NT2/D1 (cell line): ENCODE data around the gene CHMP4B.

Source experiments
- YY1 ChIP-seq: IDR thresholded peaks from 2 replicates; pipeline ENCODE4 v1.6.1; 2011; ENCODE audit not compliant: insufficient read length, insufficient read depth
- ZNF274 ChIP-seq: IDR thresholded peaks from 2 replicates; pipeline ENCODE4 v1.6.1; 2011; ENCODE audit warnings: mild to moderate bottlenecking, low read depth, low read length

GRCh38 chr20:33835615-33836172 lies 24.5 kb downstream of the CHMP4B start:
- TF ChIP-seq YY1 (no peak), ZNF274 (no peak)
